CD4-positive, alpha-beta T cell (primary cell): ENCODE measurements around the gene RNF115. TPM values are rescaled to one million over a fixed set of nuclear protein-coding genes. Genes with fewer than 3 reads are reported as not detected.
"Not testable (repeated sequence)": the region's sequence is repeated elsewhere in the genome, so short reads cannot be mapped to it uniquely, and the experiment has no call there.

ENCODE experiments used
- ATAC-seq: fragments of 200-7000 bp; cut with Tn5 transposase; one replicate; pipeline ENCODE4 v1.10.0; 2022; ENCODE audit warnings: mild to moderate bottlenecking; ENCODE audit not compliant: poor library complexity
- CTCF ChIA-PET: fragments of 350-600 bp; sonication (Branson Sonifier 250); formaldehyde crosslinking; loops from one replicate; lab custom pipeline; 2021; ENCODE audit warnings: antibody characterized with exemption, inconsistent platforms; lab: Charles Lee
- POLR2A ChIA-PET: fragments of 350-600 bp; sonication (Branson Sonifier 250); formaldehyde crosslinking; loops from one replicate; lab custom pipeline; 2021; ENCODE audit warnings: antibody characterized with exemption, inconsistent platforms; lab: Charles Lee
- DNase-seq, 14 experiments: peaks; one replicate each; pipeline ENCODE4 v3.0.0-alpha.2; 2013 to 2020; ENCODE audit warnings: mixed read lengths in 2 of 14
- H3K27ac ChIP-seq, 2 donors: one replicate each; pipeline versions ENCODE4 v1.5.1 to v1.7.0; 2013; ENCODE audit warnings: low read length in 2 of 2, low read depth in 1 of 2, mild to moderate bottlenecking in 1 of 2
- H3K27me3 ChIP-seq, 2 experiments: 1 replicate in 1 of 2; 2 replicates in 1 of 2; pipeline versions ENCODE4 v1.6.1 to v1.7.0; 2013; ENCODE audit warnings: low read length in 2 of 2, control low read depth in 1 of 2, mild to moderate bottlenecking in 1 of 2, moderate library complexity in 1 of 2; ENCODE audit not compliant: insufficient read depth in 2 of 2, control insufficient read depth in 1 of 2
- H3K36me3 ChIP-seq: one replicate; pipeline ENCODE4 v1.6.1; 2013; ENCODE audit warnings: low read length, control low read depth; ENCODE audit not compliant: insufficient read depth
- H3K4me1 ChIP-seq: one replicate; pipeline ENCODE4 v1.6.1; 2013; ENCODE audit warnings: low read length, control low read depth; ENCODE audit not compliant: insufficient read depth
- H3K4me3 ChIP-seq: one replicate; pipeline ENCODE4 v1.5.1; 2013; ENCODE audit warnings: mild to moderate bottlenecking, low read length, moderate library complexity
- H3K9me3 ChIP-seq, 2 experiments: 1 replicate in 1 of 2; 2 replicates in 1 of 2; pipeline versions ENCODE4 v1.6.1 to v1.7.0; 2013; ENCODE audit warnings: low read length in 2 of 2, mild to moderate bottlenecking in 2 of 2, control low read depth in 1 of 2, moderate library complexity in 1 of 2; ENCODE audit not compliant: control insufficient read depth in 1 of 2, insufficient read depth in 1 of 2
- H3K27ac Mint-ChIP-seq: one replicate; pipeline ENCODE4 v1.8.0; 2020; ENCODE audit warnings: mixed read lengths
- H3K27me3 Mint-ChIP-seq: one replicate; pipeline ENCODE4 v1.8.0; 2021; ENCODE audit warnings: mixed read lengths
- H3K36me3 Mint-ChIP-seq: one replicate; pipeline ENCODE4 v1.8.0; 2021; ENCODE audit warnings: low read depth, mixed read lengths
- H3K4me1 Mint-ChIP-seq: one replicate; pipeline ENCODE4 v1.8.0; 2021; ENCODE audit warnings: low read depth, mixed read lengths
- H3K4me3 Mint-ChIP-seq: one replicate; pipeline ENCODE4 v1.8.0; 2020; ENCODE audit warnings: mild to moderate bottlenecking, mixed read lengths
- H3K9me3 Mint-ChIP-seq: one replicate; pipeline ENCODE4 v1.8.0; 2020; ENCODE audit warnings: mixed read lengths
- CTCF ChIP-seq: fragments of 200-600 bp; IDR thresholded peaks from one replicate; pipeline ENCODE4 v1.8.0; 2022; ENCODE audit warnings: antibody characterized with exemption, mild to moderate bottlenecking
- intact Hi-C, 2 experiments: fragments of 100-400 bp; cut with DNase I in 1 of 2; cut with micrococcal nuclease in 1 of 2; formaldehyde crosslinking; loops; one replicate each; pipeline versions ENCODE4 v1.15.1 to v1.9.0; 2023 to 2025; cut with DNase I, micrococcal nuclease
- total RNA-seq, 174 experiments: library from RNA in 2 of 174; stranded (reverse) in 2 of 174; gene quantifications; one replicate each; pipeline ENCODE4 v1.2.3 and lab custom pipeline; 2021 to 2026

RNF115 gene
- total RNA-seq, 2 experiments from 2014 or later: 11.4 to 11.9 TPM

GRCh38 chr1:145764231-145764940 lies 59.5 kb downstream of the RNF115 start:
- H3K9me3 Mint-ChIP-seq, H3K27ac Mint-ChIP-seq, H3K4me1 ChIP-seq, DNase-seq, H3K4me3 ChIP-seq, H3K27ac ChIP-seq, H3K4me3 Mint-ChIP-seq, intact Hi-C loops, CTCF ChIA-PET, H3K27me3 Mint-ChIP-seq, POLR2A ChIA-PET, H3K27me3 ChIP-seq, ATAC-seq, H3K4me1 Mint-ChIP-seq, H3K9me3 ChIP-seq: not testable (repeated sequence)
- H3K36me3 Mint-ChIP-seq: peaks cover 66% of the 10 kb centered on the region
- peaks cover 19% of the 10 kb centered on the region for H3K36me3 ChIP-seq

GRCh38 chr1:145762001-145762400 lies 61.9 kb downstream of the RNF115 start:
- DNase-seq, H3K4me1 ChIP-seq, ATAC-seq, H3K9me3 ChIP-seq, H3K4me1 Mint-ChIP-seq, POLR2A ChIA-PET, H3K9me3 Mint-ChIP-seq, intact Hi-C loops, H3K27ac Mint-ChIP-seq, H3K27me3 ChIP-seq, H3K27ac ChIP-seq, H3K4me3 ChIP-seq, CTCF ChIA-PET, H3K4me3 Mint-ChIP-seq, H3K27me3 Mint-ChIP-seq: not testable (repeated sequence)
- peaks cover 66% of the 10 kb centered on the region for H3K36me3 Mint-ChIP-seq
- peaks cover 29% of the 10 kb centered on the region for H3K36me3 ChIP-seq

- H3K27me3 Mint-ChIP-seq, H3K9me3 Mint-ChIP-seq, ATAC-seq, H3K27ac Mint-ChIP-seq, H3K4me1 ChIP-seq, H3K27me3 ChIP-seq, H3K4me1 Mint-ChIP-seq, CTCF ChIA-PET, H3K4me3 ChIP-seq, H3K4me3 Mint-ChIP-seq, POLR2A ChIA-PET, H3K9me3 ChIP-seq, intact Hi-C loops, H3K27ac ChIP-seq, DNase-seq: not testable (repeated sequence)
- H3K36me3 ChIP-seq: peaks cover 29% of the 10 kb centered on the region
- peaks cover 69% of the 10 kb centered on the region for H3K36me3 Mint-ChIP-seq
Observed at GRCh38 chr1:145761498-145761897, 62.4 kb downstream of the RNF115 start.

GRCh38 chr1:145760395-145760949 lies 63.4 kb downstream of the RNF115 start:
- ATAC-seq, H3K27me3 Mint-ChIP-seq, H3K4me3 Mint-ChIP-seq, POLR2A ChIA-PET, DNase-seq, CTCF ChIA-PET, H3K9me3 Mint-ChIP-seq, H3K4me1 Mint-ChIP-seq, H3K4me1 ChIP-seq, H3K9me3 ChIP-seq, H3K4me3 ChIP-seq, H3K27me3 ChIP-seq, intact Hi-C loops, H3K27ac ChIP-seq, H3K27ac Mint-ChIP-seq: not testable (repeated sequence)
- peaks cover 29% of the 10 kb centered on the region for H3K36me3 ChIP-seq
- H3K36me3 Mint-ChIP-seq: peaks cover 69% of the 10 kb centered on the region

GRCh38 chr1:145759721-145760120 lies 64.2 kb downstream of the RNF115 start:
- ChIA-PET POLR2A (interaction anchor here (1.3 kb wide), 1 partner anchor 14 kb away, joined by 3 read pairs; no protein-coding TSS in a partner anchor), CTCF (no interaction called here)
- H3K4me1 Mint-ChIP-seq: no peaks in the 10 kb centered on the region

More at GRCh38 chr1:145759721-145760120, 64.2 kb downstream of the RNF115 start:
- H3K27ac Mint-ChIP-seq: no peak overlapping the region
- Histone ChIP-seq H3K36me3 (peaks cover 29% of the 10 kb centered on the region), H3K27ac (no peak overlapping the region), H3K9me3 (peaks cover 0 to 8% of the 10 kb centered on the region in 2 experiments), H3K27me3 (no peaks in the 10 kb centered on the region), H3K4me1 (no peaks in the 10 kb centered on the region), H3K4me3 (no peak overlapping the region)
- peaks cover 72% of the 10 kb centered on the region for H3K36me3 Mint-ChIP-seq
- DNase-seq (no peak), ATAC-seq (no peak)
- intact Hi-C loops: no loop called here
- TF ChIP-seq CTCF: no peak
- H3K27me3 Mint-ChIP-seq: no peaks in the 10 kb centered on the region
- H3K9me3 Mint-ChIP-seq: no peaks in the 10 kb centered on the region
- no peak overlapping the region for H3K4me3 Mint-ChIP-seq
